Activated T-cell treated with anti-CD3 and anti-CD28 coated beads for 24 hours (primary cell): Measurements from ENCODE around the gene SERPINB2.
A peak's percentile ranks its signal among the peaks of the same experiment; 100 is the strongest.
"Not testable (repeated sequence)": the region's sequence is repeated elsewhere in the genome, so short reads cannot be mapped to it uniquely, and the experiment has no call there.

Experiments used
- DNase-seq: peaks from one replicate; pipeline ENCODE4 v3.0.0-alpha.2; 2020; ENCODE audit warnings: low read depth

Gene SERPINB2

GRCh38 chr18:63889626-63890025 is 2.1 kb downstream of the SERPINB2 start:
- DNase-seq = no peak

GRCh38 chr18:63890237-63890949 is 2.9 kb downstream of the SERPINB2 start:
- DNase-seq = no peak

GRCh38 chr18:63890950-63891304 is 3.4 kb downstream of the SERPINB2 start:
- DNase-seq = no peak

- DNase-seq = no peak
Measured at GRCh38 chr18:63892566-63892965, 5.1 kb downstream of the SERPINB2 start.

GRCh38 chr18:63894106-63894772 is 6.7 kb downstream of the SERPINB2 start:
- DNase-seq = no peak

DNA sequence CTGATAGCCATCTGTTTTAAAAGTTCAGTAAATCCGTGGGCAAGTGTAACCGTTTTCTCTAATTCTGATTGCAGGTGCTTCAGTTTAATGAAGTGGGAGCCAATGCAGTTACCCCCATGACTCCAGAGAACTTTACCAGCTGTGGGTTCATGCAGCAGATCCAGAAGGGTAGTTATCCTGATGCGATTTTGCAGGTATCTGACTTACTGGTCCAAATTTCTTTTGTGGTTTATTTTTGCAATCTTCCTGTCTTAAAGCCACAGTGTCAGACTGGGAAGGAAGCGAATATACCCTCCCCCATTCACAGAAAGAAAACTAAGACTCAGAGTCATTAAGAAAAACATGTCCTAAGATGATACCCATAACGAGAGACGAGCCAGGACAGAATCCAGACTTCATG is 7.7 kb downstream of the SERPINB2 start:
- DNase-seq = no peak

DNA sequence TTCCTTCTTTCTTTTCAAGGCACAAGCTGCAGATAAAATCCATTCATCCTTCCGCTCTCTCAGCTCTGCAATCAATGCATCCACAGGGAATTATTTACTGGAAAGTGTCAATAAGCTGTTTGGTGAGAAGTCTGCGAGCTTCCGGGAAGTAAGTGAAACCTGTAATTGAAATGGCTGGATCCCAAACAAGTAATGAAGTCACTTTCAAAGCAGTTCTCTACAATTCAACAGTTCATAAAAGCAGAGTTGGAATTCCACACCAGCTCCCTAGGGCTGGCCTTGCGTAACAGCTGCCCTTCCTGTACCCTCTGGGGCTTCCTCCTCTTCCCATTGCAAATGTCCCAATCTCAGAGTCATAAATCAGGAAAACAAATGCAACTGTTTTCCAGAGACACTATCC is 9.6 kb downstream of the SERPINB2 start:
- DNase-seq = no peak

GRCh38 chr18:63899206-63899605 is 11.7 kb downstream of the SERPINB2 start:
- no peak for DNase-seq

GRCh38 chr18:63903851-63904570 is 16.5 kb downstream of the SERPINB2 start:
- no peak for DNase-seq

DNA sequence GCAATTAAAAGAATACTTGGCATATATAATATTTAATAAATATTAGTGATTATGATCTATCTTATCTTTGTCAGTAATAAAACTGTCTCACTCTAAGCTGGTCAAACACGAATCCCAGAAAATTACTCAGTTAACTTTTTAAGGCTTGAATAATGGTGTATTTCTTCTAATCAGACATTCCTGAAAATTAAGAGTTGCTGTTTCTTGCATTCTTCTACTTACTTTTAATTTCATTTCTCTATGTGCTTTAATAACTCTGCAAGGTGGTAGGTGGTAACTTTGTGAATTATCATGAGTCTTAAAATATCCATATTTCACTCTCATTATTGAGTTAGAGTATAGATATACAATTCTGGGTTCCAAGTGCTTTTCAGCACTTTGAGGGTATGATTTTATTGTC is 17.2 kb downstream of the SERPINB2 start:
- DNase-seq = no peak

DNA sequence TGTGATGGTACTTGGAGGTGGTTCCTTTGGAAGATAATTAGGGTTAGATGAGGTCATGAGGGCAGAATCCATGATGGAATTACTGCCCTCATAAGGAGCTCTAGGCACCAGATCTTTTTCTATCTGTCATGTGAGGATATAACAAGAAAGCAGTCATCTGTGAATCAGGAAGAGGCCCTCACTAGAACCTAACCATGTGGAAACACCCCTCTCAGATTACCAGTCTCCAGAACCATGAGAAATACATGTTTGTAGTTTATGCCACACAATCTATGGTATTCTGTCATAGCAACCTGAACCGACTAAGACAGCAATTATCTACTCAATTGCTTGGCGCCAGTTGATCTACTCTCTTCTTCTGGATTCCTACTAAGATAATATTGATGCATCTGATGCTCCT is 17.9 kb downstream of the SERPINB2 start:
- DNase-seq = no peak

DNA sequence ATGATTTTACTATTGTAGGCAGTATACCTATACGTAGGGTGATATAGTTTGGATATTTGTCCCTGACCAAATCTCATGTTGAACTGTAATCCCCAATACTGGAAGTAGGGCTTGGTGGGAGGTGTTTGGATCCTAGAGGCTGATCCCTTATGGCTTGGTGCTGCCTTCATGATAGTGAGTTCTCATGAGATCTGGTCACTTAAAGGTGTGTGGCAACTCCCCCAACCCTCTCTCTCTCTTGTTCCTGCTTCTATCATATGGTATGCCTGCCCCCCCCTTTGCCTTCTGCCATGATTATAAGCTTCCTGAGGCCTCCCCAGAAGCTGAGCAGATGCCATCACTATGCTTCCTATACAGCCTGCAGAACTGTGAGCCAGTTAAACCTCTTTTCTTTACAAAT is 18.6 kb downstream of the SERPINB2 start:
- no peak for DNase-seq

- DNase-seq = no peak
Measured at GRCh38 chr18:63907664-63908063, 20.2 kb downstream of the SERPINB2 start, which contains the start of gene SERPINB10. TSS of gene SERPINB10 (plus strand) at chr18:63907958. CDS start at chr18:63915511, 7,553 bp downstream.

- DNase-seq = no peak
Measured at GRCh38 chr18:63908858-63909257, 21.4 kb downstream of the SERPINB2 start.

DNA sequence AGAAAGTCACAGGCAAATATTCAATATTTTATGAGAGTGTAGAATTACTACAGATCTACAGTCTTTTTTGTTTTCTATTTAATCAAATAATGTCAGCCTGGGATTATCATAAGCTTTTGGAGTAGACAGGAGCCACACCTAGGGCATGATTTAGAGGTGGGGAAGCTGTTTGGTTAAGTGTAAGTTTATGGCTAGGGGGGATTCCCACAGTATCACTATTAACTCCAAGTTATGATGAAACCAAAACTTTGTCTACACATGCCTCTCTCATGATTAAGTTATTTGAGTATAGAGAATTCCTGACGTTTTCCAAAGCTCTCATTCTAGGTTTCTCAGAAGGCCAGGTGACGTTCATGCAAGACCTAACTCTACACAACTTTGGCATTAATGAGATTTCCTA is 22.4 kb downstream of the SERPINB2 start:
- no peak for DNase-seq

GRCh38 chr18:63917817-63918216 is 30.3 kb downstream of the SERPINB2 start:
- no peak for DNase-seq

DNA sequence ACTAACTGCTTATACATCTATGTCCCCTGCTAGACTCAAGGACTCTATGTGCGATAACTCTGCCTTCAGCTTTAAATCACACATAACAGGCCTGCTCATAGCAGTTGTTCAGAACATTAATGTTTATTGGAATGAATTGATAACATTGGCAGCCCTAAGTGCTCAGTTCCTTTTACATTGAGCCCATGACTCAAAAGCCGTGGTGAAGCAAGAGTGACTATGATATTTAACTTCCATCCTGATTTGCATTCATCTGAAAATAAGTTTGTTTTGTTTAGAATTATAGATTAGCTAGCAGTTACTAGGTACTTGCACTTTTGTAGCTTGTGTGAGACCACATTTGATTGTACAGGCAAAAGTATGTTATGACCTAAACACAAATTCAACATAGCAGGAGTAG is 34.5 kb downstream of the SERPINB2 start:
- DNase-seq = no peak

DNA sequence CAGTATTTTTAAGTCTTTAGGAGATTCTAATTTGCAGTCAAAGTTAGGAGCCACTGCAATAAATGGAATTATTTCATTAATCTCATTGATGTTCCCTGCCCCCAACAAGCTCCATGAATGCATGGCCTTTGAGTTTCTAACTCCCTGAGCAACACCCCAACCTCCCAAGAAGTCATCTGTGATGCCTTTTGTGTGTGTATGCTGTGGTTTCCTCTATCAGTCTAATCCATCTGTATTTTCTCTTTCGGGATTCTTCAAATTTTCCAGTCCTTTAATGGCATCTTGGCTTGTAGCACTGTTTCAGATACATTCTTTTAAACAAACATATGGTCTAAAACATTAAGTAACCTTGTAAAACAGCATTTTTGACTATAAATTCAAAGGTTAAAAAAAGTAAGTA is 37.0 kb downstream of the SERPINB2 start:
- DNase-seq = no peak

GRCh38 chr18:63928331-63928730 is 40.8 kb downstream of the SERPINB2 start:
- DNase-seq = no peak

GRCh38 chr18:63929369-63929768 is 41.9 kb downstream of the SERPINB2 start:
- DNase-seq = not testable (repeated sequence)

DNA sequence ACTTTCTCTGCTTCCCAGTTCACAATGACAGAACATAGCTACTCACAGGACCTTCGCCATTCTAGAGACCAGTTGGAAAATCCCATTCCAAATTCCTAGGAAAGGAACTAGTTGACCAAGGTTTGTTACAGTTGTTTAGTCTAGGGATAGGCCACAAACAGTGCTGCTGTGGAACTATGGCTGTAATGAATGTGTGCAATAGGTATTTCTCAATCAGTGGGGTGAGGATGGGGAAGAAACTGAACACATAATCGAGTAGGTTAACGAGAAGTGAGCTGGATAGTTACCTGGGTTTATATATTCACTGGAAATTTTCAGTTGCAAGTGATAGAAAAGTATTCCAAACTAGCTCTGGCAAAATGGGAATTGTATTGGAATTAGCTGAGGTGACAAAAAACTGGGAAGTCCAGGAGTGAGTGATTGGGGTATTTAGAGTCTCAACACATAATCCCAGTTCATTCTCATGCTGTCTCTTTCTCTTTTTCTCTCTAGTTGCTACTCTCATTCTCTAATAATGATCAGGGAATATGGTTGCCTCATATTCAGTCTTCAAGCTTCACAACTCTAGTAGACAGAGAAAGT is 43.4 kb downstream of the SERPINB2 start:
- no peak for DNase-seq

GRCh38 chr18:63936156-63936931 is 48.8 kb downstream of the SERPINB2 start:
- peak; percentile 29 for DNase-seq
